Panc1 (cell line): ENCODE data around the gene UBE2E2. TPM values are rescaled to one million over a fixed set of nuclear protein-coding genes. Genes with fewer than 3 reads are reported as not detected.

ENCODE experiments used
- ATAC-seq: fragments of 200-7000 bp; cut with Tn5 transposase; 2 replicates; pipeline ENCODE4 v1.9.1; 2020; ENCODE audit warnings: mild to moderate bottlenecking, moderate library complexity
- BruUV-seq: library from RNA; stranded (reverse); fragments of 400-500 nt; replicated peaks from 2 replicates; lab custom pipeline; 2021; lab: Mats Ljungman, UMichigan
- CTCF ChIA-PET: fragments of 300-600 bp; sonication (Branson Sonifier 250); formaldehyde crosslinking; loops from one replicate; lab custom pipeline; 2022; ENCODE audit warnings: antibody characterized with exemption; lab: Charles Lee
- POLR2A ChIA-PET: fragments of 300-600 bp; sonication (Branson Sonifier 250); formaldehyde crosslinking; loops from one replicate; lab custom pipeline; 2022; ENCODE audit warnings: antibody characterized with exemption; lab: Charles Lee
- DNase-seq: peaks from one replicate; pipeline ENCODE4 v3.0.0-alpha.2; 2010; ENCODE audit warnings: low read depth, low spot score
- H3K27ac ChIP-seq: 2 replicates; pipeline ENCODE4 v1.5.1; 2011; ENCODE audit warnings: mild to moderate bottlenecking, low read length, inconsistent platforms
- H3K27me3 ChIP-seq: fragments of 200-500 bp; sonication (Bioruptor generic); 2 replicates; pipeline ENCODE4 v1.6.0; 2014; ENCODE audit warnings: low read length, inconsistent platforms; ENCODE audit not compliant: control insufficient read depth, insufficient read depth
- H3K36me3 ChIP-seq: fragments of 200-500 bp; sonication (Bioruptor generic); 2 replicates; pipeline ENCODE4 v1.5.1; 2014; ENCODE audit warnings: inconsistent platforms, mild to moderate bottlenecking, low read length, moderate library complexity; ENCODE audit not compliant: control insufficient read depth, insufficient read depth
- H3K4me1 ChIP-seq: 2 replicates; pipeline ENCODE4 v1.5.1; 2011; ENCODE audit warnings: inconsistent platforms, mild to moderate bottlenecking, low read length, moderate library complexity; ENCODE audit not compliant: control insufficient read depth, insufficient read depth
- H3K4me3 ChIP-seq, 2 experiments: 2 replicates each; pipeline ENCODE4 v1.5.1; 2011 to 2012; ENCODE audit warnings: low read depth in 2 of 2, low read length in 2 of 2, mild to moderate bottlenecking in 2 of 2, inconsistent platforms in 1 of 2, moderate library complexity in 1 of 2
- H3K9me3 ChIP-seq: fragments of 200-500 bp; sonication (Bioruptor generic); 2 replicates; pipeline ENCODE4 v1.5.1; 2014; ENCODE audit warnings: low read depth, mild to moderate bottlenecking, inconsistent platforms, low read length, moderate library complexity; ENCODE audit not compliant: control insufficient read depth, insufficient read depth
- POLR2AphosphoS5 ChIP-seq: IDR thresholded peaks from 2 replicates; pipeline ENCODE4 v1.6.1; 2012; ENCODE audit warnings: mild to moderate bottlenecking, low read depth, low read length, moderate library complexity
- SIN3A ChIP-seq: IDR thresholded peaks from 2 replicates; pipeline ENCODE4 v1.6.1; 2012; ENCODE audit warnings: low read depth, mild to moderate bottlenecking, low read length, moderate library complexity, borderline replicate concordance; ENCODE audit not compliant: insufficient read depth
- TCF7L2 ChIP-seq: IDR thresholded peaks from 2 replicates; pipeline ENCODE4 v1.6.1; 2011; ENCODE audit warnings: mild to moderate bottlenecking, low read depth, low read length, inconsistent platforms
- in situ Hi-C: cut with HindIII; loops from 2 replicates; pipeline ENCODE4 v1.10.0; 2016; ENCODE audit warnings: low sequenced_read_pairs, low pct_unique_long_range_greater_than_20kb
- intact Hi-C: fragments of 100-400 bp; cut with micrococcal nuclease; formaldehyde crosslinking; loops from one replicate; pipeline ENCODE4 v1.10.0; 2022; ENCODE audit not compliant: unreplicated experiment
- total RNA-seq: library from RNA; stranded (reverse); gene quantifications from one replicate; pipeline ENCODE4 v1.2.1, GENCODE V29; 2021; ENCODE audit not compliant: unreplicated experiment
- TF ChIP-seq, protein P1 (sequence below): fragments of 450-650 bp; IDR thresholded peaks from 2 replicates; pipeline ENCODE4 v1.5.1; 2017; ENCODE audit warnings: mild to moderate bottlenecking
- TF ChIP-seq, protein P2 (sequence below), 2 experiments: IDR thresholded peaks; 2 replicates each; pipeline ENCODE4 v1.6.1; 2011 to 2012; ENCODE audit warnings: low read depth in 2 of 2, control low read depth in 1 of 2, low read length in 1 of 2, mild to moderate bottlenecking in 1 of 2, moderate library complexity in 1 of 2; ENCODE audit not compliant: insufficient read depth in 1 of 2

UBE2E2 gene
- total RNA-seq, 1 experiment from 2014 or later = 38.2 TPM

DNA sequence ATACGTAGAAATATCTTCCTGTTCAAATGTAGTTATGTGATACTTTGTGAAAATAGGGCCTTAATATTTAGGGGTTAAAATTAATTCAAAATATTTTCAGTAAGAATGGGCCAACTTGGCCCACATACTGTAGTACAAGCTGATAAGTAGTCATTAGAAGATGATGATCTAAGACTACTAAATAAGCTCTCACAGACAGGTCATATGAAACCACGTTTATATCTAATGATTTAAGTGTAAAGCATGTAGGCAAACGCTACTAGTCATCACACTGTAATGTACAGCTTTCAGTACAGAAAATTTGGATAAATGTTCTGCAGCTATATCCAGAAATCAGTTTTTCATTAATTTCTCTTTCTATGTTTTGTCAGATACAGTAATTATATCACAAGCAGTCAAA lies 228.6 kb downstream of the UBE2E2 start:
- no TSS peak for BruUV-seq
- Histone ChIP-seq H3K36me3 (no peaks in the 10 kb centered on the region), H3K4me1 (0 out of 2 replicates have a peak, but pooled peaks cover 2% of the 10 kb centered on the region), H3K4me3 (no peak overlapping the region), H3K27ac (no peak overlapping the region), H3K9me3 (no peaks in the 10 kb centered on the region), H3K27me3 (no peaks in the 10 kb centered on the region)
- ChIA-PET CTCF (no interaction called here), POLR2A (interaction anchor here (0.5 kb wide), 1 partner anchor 40 kb away, joined by 3 read pairs; no protein-coding TSS in a partner anchor)
- ATAC-seq (no peak), DNase-seq (no peak)
- intact Hi-C loops (no loop called here), in situ Hi-C loops (no loop called here)
- TF ChIP-seq TCF7L2 = no peak
- no peak for TF ChIP-seq SIN3A
- TF ChIP-seq, protein P1, sequence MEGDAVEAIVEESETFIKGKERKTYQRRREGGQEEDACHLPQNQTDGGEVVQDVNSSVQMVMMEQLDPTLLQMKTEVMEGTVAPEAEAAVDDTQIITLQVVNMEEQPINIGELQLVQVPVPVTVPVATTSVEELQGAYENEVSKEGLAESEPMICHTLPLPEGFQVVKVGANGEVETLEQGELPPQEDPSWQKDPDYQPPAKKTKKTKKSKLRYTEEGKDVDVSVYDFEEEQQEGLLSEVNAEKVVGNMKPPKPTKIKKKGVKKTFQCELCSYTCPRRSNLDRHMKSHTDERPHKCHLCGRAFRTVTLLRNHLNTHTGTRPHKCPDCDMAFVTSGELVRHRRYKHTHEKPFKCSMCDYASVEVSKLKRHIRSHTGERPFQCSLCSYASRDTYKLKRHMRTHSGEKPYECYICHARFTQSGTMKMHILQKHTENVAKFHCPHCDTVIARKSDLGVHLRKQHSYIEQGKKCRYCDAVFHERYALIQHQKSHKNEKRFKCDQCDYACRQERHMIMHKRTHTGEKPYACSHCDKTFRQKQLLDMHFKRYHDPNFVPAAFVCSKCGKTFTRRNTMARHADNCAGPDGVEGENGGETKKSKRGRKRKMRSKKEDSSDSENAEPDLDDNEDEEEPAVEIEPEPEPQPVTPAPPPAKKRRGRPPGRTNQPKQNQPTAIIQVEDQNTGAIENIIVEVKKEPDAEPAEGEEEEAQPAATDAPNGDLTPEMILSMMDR = no peak
- no peak for TF ChIP-seq POLR2AphosphoS5
- TF ChIP-seq, protein P2, sequence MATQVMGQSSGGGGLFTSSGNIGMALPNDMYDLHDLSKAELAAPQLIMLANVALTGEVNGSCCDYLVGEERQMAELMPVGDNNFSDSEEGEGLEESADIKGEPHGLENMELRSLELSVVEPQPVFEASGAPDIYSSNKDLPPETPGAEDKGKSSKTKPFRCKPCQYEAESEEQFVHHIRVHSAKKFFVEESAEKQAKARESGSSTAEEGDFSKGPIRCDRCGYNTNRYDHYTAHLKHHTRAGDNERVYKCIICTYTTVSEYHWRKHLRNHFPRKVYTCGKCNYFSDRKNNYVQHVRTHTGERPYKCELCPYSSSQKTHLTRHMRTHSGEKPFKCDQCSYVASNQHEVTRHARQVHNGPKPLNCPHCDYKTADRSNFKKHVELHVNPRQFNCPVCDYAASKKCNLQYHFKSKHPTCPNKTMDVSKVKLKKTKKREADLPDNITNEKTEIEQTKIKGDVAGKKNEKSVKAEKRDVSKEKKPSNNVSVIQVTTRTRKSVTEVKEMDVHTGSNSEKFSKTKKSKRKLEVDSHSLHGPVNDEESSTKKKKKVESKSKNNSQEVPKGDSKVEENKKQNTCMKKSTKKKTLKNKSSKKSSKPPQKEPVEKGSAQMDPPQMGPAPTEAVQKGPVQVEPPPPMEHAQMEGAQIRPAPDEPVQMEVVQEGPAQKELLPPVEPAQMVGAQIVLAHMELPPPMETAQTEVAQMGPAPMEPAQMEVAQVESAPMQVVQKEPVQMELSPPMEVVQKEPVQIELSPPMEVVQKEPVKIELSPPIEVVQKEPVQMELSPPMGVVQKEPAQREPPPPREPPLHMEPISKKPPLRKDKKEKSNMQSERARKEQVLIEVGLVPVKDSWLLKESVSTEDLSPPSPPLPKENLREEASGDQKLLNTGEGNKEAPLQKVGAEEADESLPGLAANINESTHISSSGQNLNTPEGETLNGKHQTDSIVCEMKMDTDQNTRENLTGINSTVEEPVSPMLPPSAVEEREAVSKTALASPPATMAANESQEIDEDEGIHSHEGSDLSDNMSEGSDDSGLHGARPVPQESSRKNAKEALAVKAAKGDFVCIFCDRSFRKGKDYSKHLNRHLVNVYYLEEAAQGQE (IDR thresholded peaks at IDR 0.05; ENCODE audit: insufficient read depth in 1 of 2, low read depth in 2 of 2, low read length in 1 of 2) = no peak

DNA sequence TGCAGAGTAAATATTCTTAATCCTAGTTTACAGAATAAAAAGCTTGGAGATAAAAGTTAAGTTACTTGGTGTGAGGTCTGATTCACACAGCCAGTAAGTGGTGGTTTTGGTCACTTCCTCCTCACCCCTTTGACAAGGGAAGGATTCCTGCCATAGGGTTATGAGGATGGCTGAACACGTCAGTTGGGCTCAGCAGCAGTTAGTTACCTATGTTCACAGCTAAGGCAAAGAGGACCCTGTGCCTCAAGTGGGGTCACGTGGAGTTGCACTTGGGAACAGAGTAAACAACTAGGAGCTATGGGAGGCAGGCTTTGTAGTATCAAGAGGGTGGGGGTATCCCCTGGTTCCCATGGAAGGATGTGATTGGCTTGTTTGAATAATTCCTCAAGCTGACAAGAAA lies 232.2 kb downstream of the UBE2E2 start:
- TF ChIP-seq, protein P2 (IDR thresholded peaks at IDR 0.05; ENCODE audit: insufficient read depth in 1 of 2, low read depth in 2 of 2, low read length in 1 of 2) = no peak
- TF ChIP-seq POLR2AphosphoS5 (no peak), TCF7L2 (no peak), SIN3A (no peak)
- TF ChIP-seq, protein P1 = no peak
- no peak for DNase-seq
- Histone ChIP-seq H3K4me3 (no peak overlapping the region), H3K36me3 (no peaks in the 10 kb centered on the region), H3K4me1 (0 out of 2 replicates have a peak, but pooled peaks cover 2% of the 10 kb centered on the region), H3K9me3 (no peaks in the 10 kb centered on the region), H3K27ac (no peak overlapping the region), H3K27me3 (no peaks in the 10 kb centered on the region)
- no TSS peak for BruUV-seq
- ChIA-PET POLR2A (no interaction called here), CTCF (no interaction called here)
- no peak for ATAC-seq
- in situ Hi-C loops = no loop called here
- intact Hi-C loops = no loop called here
